CD4-positive, alpha-beta T cell (primary cell): Measurements from ENCODE around the gene STRADA. TPM values are rescaled to one million over a fixed set of nuclear protein-coding genes. Genes with fewer than 3 reads are reported as not detected.

Source experiments
- ATAC-seq: fragments of 200-7000 bp; cut with Tn5 transposase; one replicate; pipeline ENCODE4 v1.10.0; 2022; ENCODE audit warnings: mild to moderate bottlenecking; ENCODE audit not compliant: poor library complexity
- CTCF ChIA-PET: fragments of 350-600 bp; sonication (Branson Sonifier 250); formaldehyde crosslinking; loops from one replicate; lab custom pipeline; 2021; ENCODE audit warnings: antibody characterized with exemption, inconsistent platforms; lab: Charles Lee
- POLR2A ChIA-PET: fragments of 350-600 bp; sonication (Branson Sonifier 250); formaldehyde crosslinking; loops from one replicate; lab custom pipeline; 2021; ENCODE audit warnings: antibody characterized with exemption, inconsistent platforms; lab: Charles Lee
- DNase-seq, 14 experiments: peaks; one replicate each; pipeline ENCODE4 v3.0.0-alpha.2; 2013 to 2020; ENCODE audit warnings: mixed read lengths in 2 of 14
- H3K27ac ChIP-seq, 2 donors: one replicate each; pipeline versions ENCODE4 v1.5.1 to v1.7.0; 2013; ENCODE audit warnings: low read length in 2 of 2, low read depth in 1 of 2, mild to moderate bottlenecking in 1 of 2
- H3K27me3 ChIP-seq, 2 experiments: 1 replicate in 1 of 2; 2 replicates in 1 of 2; pipeline versions ENCODE4 v1.6.1 to v1.7.0; 2013; ENCODE audit warnings: low read length in 2 of 2, control low read depth in 1 of 2, mild to moderate bottlenecking in 1 of 2, moderate library complexity in 1 of 2; ENCODE audit not compliant: insufficient read depth in 2 of 2, control insufficient read depth in 1 of 2
- H3K36me3 ChIP-seq: one replicate; pipeline ENCODE4 v1.6.1; 2013; ENCODE audit warnings: low read length, control low read depth; ENCODE audit not compliant: insufficient read depth
- H3K4me1 ChIP-seq: one replicate; pipeline ENCODE4 v1.6.1; 2013; ENCODE audit warnings: low read length, control low read depth; ENCODE audit not compliant: insufficient read depth
- H3K4me3 ChIP-seq: one replicate; pipeline ENCODE4 v1.5.1; 2013; ENCODE audit warnings: mild to moderate bottlenecking, low read length, moderate library complexity
- H3K9me3 ChIP-seq, 2 experiments: 1 replicate in 1 of 2; 2 replicates in 1 of 2; pipeline versions ENCODE4 v1.6.1 to v1.7.0; 2013; ENCODE audit warnings: low read length in 2 of 2, mild to moderate bottlenecking in 2 of 2, control low read depth in 1 of 2, moderate library complexity in 1 of 2; ENCODE audit not compliant: control insufficient read depth in 1 of 2, insufficient read depth in 1 of 2
- H3K27ac Mint-ChIP-seq: one replicate; pipeline ENCODE4 v1.8.0; 2020; ENCODE audit warnings: mixed read lengths
- H3K27me3 Mint-ChIP-seq: one replicate; pipeline ENCODE4 v1.8.0; 2021; ENCODE audit warnings: mixed read lengths
- H3K36me3 Mint-ChIP-seq: one replicate; pipeline ENCODE4 v1.8.0; 2021; ENCODE audit warnings: low read depth, mixed read lengths
- H3K4me1 Mint-ChIP-seq: one replicate; pipeline ENCODE4 v1.8.0; 2021; ENCODE audit warnings: low read depth, mixed read lengths
- H3K4me3 Mint-ChIP-seq: one replicate; pipeline ENCODE4 v1.8.0; 2020; ENCODE audit warnings: mild to moderate bottlenecking, mixed read lengths
- H3K9me3 Mint-ChIP-seq: one replicate; pipeline ENCODE4 v1.8.0; 2020; ENCODE audit warnings: mixed read lengths
- intact Hi-C, 2 experiments: fragments of 100-400 bp; cut with DNase I in 1 of 2; cut with micrococcal nuclease in 1 of 2; formaldehyde crosslinking; loops; one replicate each; pipeline versions ENCODE4 v1.15.1 to v1.9.0; 2023 to 2025; cut with DNase I, micrococcal nuclease
- total RNA-seq, 174 experiments: library from RNA in 2 of 174; stranded (reverse) in 2 of 174; gene quantifications; one replicate each; pipeline ENCODE4 v1.2.3 and lab custom pipeline; 2021 to 2026
- TF ChIP-seq, protein P1 (sequence below): fragments of 200-600 bp; IDR thresholded peaks from one replicate; pipeline ENCODE4 v1.8.0; 2022; ENCODE audit warnings: antibody characterized with exemption, mild to moderate bottlenecking

The STRADA gene
- total RNA-seq, 2 experiments from 2014 or later, result 50.9 to 51.0 TPM

DNA sequence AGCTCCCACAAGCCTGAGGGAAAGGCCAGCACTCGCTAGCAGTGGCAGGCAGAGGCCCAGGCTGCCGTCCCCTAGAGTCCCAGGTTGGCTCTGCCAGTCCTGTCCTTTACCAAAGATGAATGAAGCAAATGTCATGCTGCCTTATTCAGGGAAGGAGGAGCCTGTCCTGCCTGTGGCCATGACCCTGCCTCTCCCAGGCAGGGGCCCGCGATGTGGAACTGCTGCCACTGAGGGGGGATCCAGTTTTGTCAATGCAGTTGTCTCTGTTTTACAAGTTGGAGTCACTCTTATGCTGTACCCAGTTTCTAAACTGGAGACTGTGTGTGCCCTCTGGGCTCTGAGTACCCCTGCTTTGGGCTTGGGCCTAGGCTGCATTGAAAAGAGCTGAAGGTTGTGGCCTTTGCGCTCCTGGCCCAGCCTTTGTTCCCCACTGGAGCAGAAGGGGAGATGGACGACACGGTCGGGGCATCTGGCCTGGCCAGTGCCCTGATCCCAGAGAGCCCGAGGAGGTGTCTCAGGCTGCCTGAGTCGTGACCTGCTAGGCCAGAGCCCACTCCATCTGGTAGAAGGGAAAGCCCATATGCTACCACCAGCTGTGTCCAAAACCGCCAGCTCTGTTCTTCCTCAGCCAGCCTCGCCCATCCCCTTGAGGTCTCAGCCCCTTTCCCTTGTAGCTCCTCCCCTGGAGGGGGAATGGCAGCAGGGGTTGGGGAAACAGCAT, 47.2 kb downstream of the STRADA start:
- Histone ChIP-seq H3K27ac (peak overlapping the region; percentile 22 to 39), H3K36me3 (peaks cover 84% of the 10 kb centered on the region), H3K4me3 (no peak overlapping the region), H3K4me1 (peaks cover 60% of the 10 kb centered on the region), H3K9me3 (no peaks in the 10 kb centered on the region), H3K27me3 (no peaks in the 10 kb centered on the region)
- TF ChIP-seq, protein P1, sequence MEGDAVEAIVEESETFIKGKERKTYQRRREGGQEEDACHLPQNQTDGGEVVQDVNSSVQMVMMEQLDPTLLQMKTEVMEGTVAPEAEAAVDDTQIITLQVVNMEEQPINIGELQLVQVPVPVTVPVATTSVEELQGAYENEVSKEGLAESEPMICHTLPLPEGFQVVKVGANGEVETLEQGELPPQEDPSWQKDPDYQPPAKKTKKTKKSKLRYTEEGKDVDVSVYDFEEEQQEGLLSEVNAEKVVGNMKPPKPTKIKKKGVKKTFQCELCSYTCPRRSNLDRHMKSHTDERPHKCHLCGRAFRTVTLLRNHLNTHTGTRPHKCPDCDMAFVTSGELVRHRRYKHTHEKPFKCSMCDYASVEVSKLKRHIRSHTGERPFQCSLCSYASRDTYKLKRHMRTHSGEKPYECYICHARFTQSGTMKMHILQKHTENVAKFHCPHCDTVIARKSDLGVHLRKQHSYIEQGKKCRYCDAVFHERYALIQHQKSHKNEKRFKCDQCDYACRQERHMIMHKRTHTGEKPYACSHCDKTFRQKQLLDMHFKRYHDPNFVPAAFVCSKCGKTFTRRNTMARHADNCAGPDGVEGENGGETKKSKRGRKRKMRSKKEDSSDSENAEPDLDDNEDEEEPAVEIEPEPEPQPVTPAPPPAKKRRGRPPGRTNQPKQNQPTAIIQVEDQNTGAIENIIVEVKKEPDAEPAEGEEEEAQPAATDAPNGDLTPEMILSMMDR, result no peak
- intact Hi-C loops, result no loop called here
- Mint-ChIP-seq H3K27me3 (peaks cover 5% of the 10 kb centered on the region), H3K36me3 (peaks cover 96% of the 10 kb centered on the region), H3K4me1 (peaks cover 58% of the 10 kb centered on the region), H3K4me3 (peak overlapping the region; percentile 80), H3K27ac (peak overlapping the region; percentile 100), H3K9me3 (no peaks in the 10 kb centered on the region)
- CTCF ChIA-PET, result interaction anchor here (0.5 to 10.9 kb wide), 3 partner anchors 17 to 269 kb away, joined by 3 to 169 read pairs (median 6); no protein-coding TSS in a partner anchor
- POLR2A ChIA-PET, result interaction anchor here (0.7 to 13.2 kb wide), 38 partner anchors 9 to 326 kb away, joined by 3 to 844 read pairs (median 6); partner anchors contain the start of genes CCDC47, DDX42, FTSJ3 and ICAM2
- ATAC-seq (no peak), DNase-seq (peak in 4 of 14 experiments; percentile 32 to 63 (median 52))

DNA sequence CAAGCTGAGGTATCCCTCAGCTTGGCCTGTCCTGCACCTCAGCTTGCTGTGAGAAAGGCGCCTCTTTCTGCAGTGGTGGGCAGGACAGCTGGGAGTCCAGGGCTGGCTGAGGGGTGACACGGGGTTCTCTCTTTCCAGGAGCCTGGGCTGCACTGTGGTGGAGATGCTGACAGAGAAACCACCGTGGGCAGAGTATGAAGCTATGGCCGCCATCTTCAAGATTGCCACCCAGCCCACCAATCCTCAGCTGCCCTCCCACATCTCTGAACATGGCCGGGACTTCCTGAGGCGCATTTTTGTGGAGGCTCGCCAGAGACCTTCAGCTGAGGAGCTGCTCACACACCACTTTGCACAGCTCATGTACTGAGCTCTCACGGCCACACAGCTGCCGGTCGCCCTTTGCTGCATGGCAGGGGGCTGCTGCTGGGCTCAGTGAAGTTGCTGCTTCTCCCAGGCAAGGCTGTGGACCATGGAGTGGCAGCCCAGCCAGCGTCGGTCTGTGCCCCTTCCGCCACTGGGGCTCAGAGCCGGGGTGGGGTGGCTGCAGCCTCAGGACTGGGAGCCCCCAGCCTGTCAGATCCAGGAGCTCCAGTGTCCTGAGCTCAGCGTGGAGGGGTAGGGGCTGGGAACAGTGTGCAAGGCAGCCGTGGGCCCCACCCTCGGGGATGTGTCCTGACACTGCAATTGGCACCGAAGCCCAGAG, 48.0 kb downstream of the STRADA start:
- Histone ChIP-seq H3K36me3 (peaks cover 86% of the 10 kb centered on the region), H3K9me3 (no peaks in the 10 kb centered on the region), H3K27ac (no peak overlapping the region), H3K27me3 (no peaks in the 10 kb centered on the region), H3K4me1 (peaks cover 60% of the 10 kb centered on the region), H3K4me3 (no peak overlapping the region)
- TF ChIP-seq, protein P1, result no peak
- Mint-ChIP-seq H3K27ac (peak overlapping the region; percentile 100), H3K9me3 (no peaks in the 10 kb centered on the region), H3K4me1 (peaks cover 58% of the 10 kb centered on the region), H3K4me3 (peak overlapping the region; percentile 80), H3K27me3 (peaks cover 5% of the 10 kb centered on the region), H3K36me3 (peaks cover 98% of the 10 kb centered on the region)
- intact Hi-C loops, result loop anchor here in 1 of 2 experiments (1.0 kb wide), 1 partner anchor 45 kb away; no protein-coding TSS in a partner anchor
- ATAC-seq (no peak), DNase-seq (peak in 1 of 14 experiments; percentile 13)
- CTCF ChIA-PET, result interaction anchor here (1.7 to 10.9 kb wide), 2 partner anchors 18 to 268 kb away, joined by 6 to 169 read pairs; no protein-coding TSS in a partner anchor
- POLR2A ChIA-PET, result interaction anchor here (0.6 to 13.2 kb wide), 26 partner anchors 8 to 150 kb away, joined by 3 to 844 read pairs (median 8); partner anchors contain the start of genes CCDC47, DDX42, FTSJ3 and MAP3K3

DNA sequence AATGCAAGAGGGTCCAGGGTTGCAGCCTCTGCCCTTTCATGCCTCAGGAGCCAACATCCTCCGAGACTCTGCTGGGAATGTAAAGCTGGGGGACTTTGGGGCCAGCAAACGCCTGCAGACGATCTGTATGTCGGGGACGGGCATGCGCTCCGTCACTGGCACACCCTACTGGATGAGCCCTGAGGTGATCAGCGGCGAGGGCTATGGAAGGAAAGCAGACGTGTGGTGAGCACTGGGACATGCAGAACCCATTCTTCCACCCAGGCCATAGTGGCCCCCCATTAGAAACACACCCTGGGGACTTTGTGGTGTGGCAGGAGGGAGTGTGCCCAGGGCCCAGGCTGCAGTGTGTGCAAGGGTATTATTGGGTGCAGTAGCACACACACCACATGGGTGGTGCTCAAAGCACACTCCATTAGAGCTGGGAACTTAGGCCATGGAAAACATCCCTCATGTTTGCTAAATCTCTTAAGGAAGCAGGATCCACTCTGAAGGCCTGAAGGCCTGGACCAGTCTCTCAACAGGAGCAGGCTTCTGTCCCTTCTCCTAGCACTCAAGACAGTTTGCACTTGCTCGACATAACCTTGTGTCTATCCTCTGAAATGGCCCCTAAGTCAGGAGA, 49.3 kb downstream of the STRADA start:
- Mint-ChIP-seq H3K36me3 (peaks cover 93% of the 10 kb centered on the region), H3K27me3 (no peaks in the 10 kb centered on the region), H3K4me1 (peaks cover 49% of the 10 kb centered on the region), H3K27ac (peak overlapping the region; percentile 100), H3K4me3 (no peak overlapping the region), H3K9me3 (no peaks in the 10 kb centered on the region)
- H3K4me1 ChIP-seq, result peaks cover 49% of the 10 kb centered on the region
- CTCF ChIA-PET, result interaction anchor here (0.6 to 10.9 kb wide), 2 partner anchors 19 to 42 kb away, joined by 3 to 169 read pairs; no protein-coding TSS in a partner anchor
- intact Hi-C loops, result no loop called here
- H3K4me3 ChIP-seq, result no peak overlapping the region
- POLR2A ChIA-PET, result interaction anchor here (1.5 to 13.2 kb wide), 6 partner anchors 10 to 143 kb away, joined by 5 to 844 read pairs (median 21); partner anchors contain the start of genes CCDC47, DDX42, FTSJ3 and PSMC5
- H3K27ac ChIP-seq, result no peak overlapping the region
- TF ChIP-seq, protein P1, result no peak
- no peak for ATAC-seq
- DNase-seq, result no peak
- no peaks in the 10 kb centered on the region for H3K27me3 ChIP-seq
- peaks cover 79% of the 10 kb centered on the region for H3K36me3 ChIP-seq
- H3K9me3 ChIP-seq, result no peaks in the 10 kb centered on the region
